HL-60/S4 treated with retinoic acid at 250 ng/mL for 4 days and 3 days (cell line): ENCODE results near the gene R3HDM2.
"Not testable (repeated sequence)": the region's sequence is repeated elsewhere in the genome, so short reads cannot be mapped to it uniquely, and the experiment has no call there.

ENCODE experiments used
- in situ Hi-C: fragments of 300-500 bp; cut with MboI; formaldehyde crosslinking; loops from 2 replicates; pipeline ENCODE4 v1.7.0; 2022; ENCODE audit warnings: low sequenced_read_pairs

Gene R3HDM2

GRCh38 chr12:57276233-57276632, 154.6 kb downstream of the R3HDM2 start:
- in situ Hi-C loops = not testable (repeated sequence)

GRCh38 chr12:57273516-57273915, 157.3 kb downstream of the R3HDM2 start:
- in situ Hi-C loops = no loop called here

- in situ Hi-C loops = no loop called here
These were observed 158.3 kb downstream of the R3HDM2 start for GRCh38 chr12:57272337-57273151.

GRCh38 chr12:57270966-57271470, 159.8 kb downstream of the R3HDM2 start:
- in situ Hi-C loops = no loop called here

- in situ Hi-C loops = loop anchor here (10.0 kb wide), 1 partner anchor 187 kb away; the partner anchor contains the start of genes GLI1 and INHBE
These were observed 162.6 kb downstream of the R3HDM2 start for GRCh38 chr12:57268264-57268663.

- in situ Hi-C loops = loop anchor here (10.0 kb wide), 1 partner anchor 188 kb away; the partner anchor contains the start of genes GLI1 and INHBE
These were observed 164.2 kb downstream of the R3HDM2 start for GRCh38 chr12:57266681-57267080.

- in situ Hi-C loops = loop anchor here (10.0 kb wide), 1 partner anchor 192 kb away; the partner anchor contains the start of genes GLI1 and INHBE
These were observed 167.7 kb downstream of the R3HDM2 start for GRCh38 chr12:57263096-57263495.

- in situ Hi-C loops = loop anchor here (10.0 kb wide), 1 partner anchor 193 kb away; the partner anchor contains the start of genes GLI1 and INHBE
These were observed 168.6 kb downstream of the R3HDM2 start for GRCh38 chr12:57262126-57262822.

GRCh38 chr12:57261428-57261865, 169.4 kb downstream of the R3HDM2 start:
- in situ Hi-C loops = loop anchor here (10.0 kb wide), 1 partner anchor 193 kb away; the partner anchor contains the start of genes GLI1 and INHBE

- in situ Hi-C loops = loop anchor here (10.0 kb wide), 1 partner anchor 194 kb away; the partner anchor contains the start of genes GLI1 and INHBE
These were observed 170.5 kb downstream of the R3HDM2 start for GRCh38 chr12:57260366-57260765.

- in situ Hi-C loops = no loop called here
These were observed 171.6 kb downstream of the R3HDM2 start for GRCh38 chr12:57258977-57259970.

- in situ Hi-C loops = no loop called here
These were observed 174.9 kb downstream of the R3HDM2 start for GRCh38 chr12:57255916-57256315.

GRCh38 chr12:57254506-57255280, 176.2 kb downstream of the R3HDM2 start:
- in situ Hi-C loops = no loop called here

GRCh38 chr12:57250956-57251355, 179.9 kb downstream of the R3HDM2 start, which contains the start of gene STAC3:
TSS of gene STAC3 (minus strand) at chr12:57251187. CDS start at chr12:57249636, 1,551 bp downstream.
- in situ Hi-C loops = no loop called here

- in situ Hi-C loops = no loop called here
These were observed 180.3 kb downstream of the R3HDM2 start for GRCh38 chr12:57250541-57250940.

- in situ Hi-C loops = no loop called here
These were observed 181.7 kb downstream of the R3HDM2 start for GRCh38 chr12:57248934-57249742.

GRCh38 chr12:57247041-57247440, 183.8 kb downstream of the R3HDM2 start:
- in situ Hi-C loops = no loop called here

GRCh38 chr12:57244312-57244696, 186.5 kb downstream of the R3HDM2 start:
- in situ Hi-C loops = no loop called here
